Lower lobe of right lung (tissue), 2 donors: ENCODE measurements around the gene UBE2O. TPM values are rescaled to one million over a fixed set of nuclear protein-coding genes. Genes with fewer than 3 reads are reported as not detected.

ENCODE experiments used
- ATAC-seq, 2 donors: fragments of 200-7000 bp; cut with Tn5 transposase; one replicate each; pipeline ENCODE4 v1.9.1; 2020 to 2022; ENCODE audit warnings: mild to moderate bottlenecking in 2 of 2, moderate library complexity in 2 of 2
- DNase-seq: peaks from one replicate; pipeline ENCODE4 v3.0.0-alpha.2; 2020
- H3K27ac ChIP-seq: fragments of 200-600 bp; one replicate; pipeline ENCODE4 v1.8.0; 2022
- H3K27me3 ChIP-seq: fragments of 200-600 bp; one replicate; pipeline ENCODE4 v1.8.0; 2022; ENCODE audit warnings: low read depth
- H3K36me3 ChIP-seq: fragments of 200-600 bp; one replicate; pipeline ENCODE4 v1.8.0; 2022; ENCODE audit warnings: mild to moderate bottlenecking
- H3K4me1 ChIP-seq: fragments of 200-600 bp; one replicate; pipeline ENCODE4 v1.8.0; 2022
- H3K4me3 ChIP-seq: fragments of 200-600 bp; one replicate; pipeline ENCODE4 v1.8.0; 2022; ENCODE audit warnings: mild to moderate bottlenecking
- H3K9me3 ChIP-seq: fragments of 200-600 bp; one replicate; pipeline ENCODE4 v1.8.0; 2022
- CTCF ChIP-seq: fragments of 200-600 bp; IDR thresholded peaks from one replicate; pipeline ENCODE4 v1.8.0; 2022; ENCODE audit warnings: antibody characterized with exemption, mild to moderate bottlenecking
- intact Hi-C: fragments of 100-400 bp; cut with DNase I; formaldehyde crosslinking; loops from one replicate; pipeline ENCODE4 v1.11.0; 2022
- total RNA-seq: library from RNA; stranded (reverse); fragmentation: NEBNext Ultra II Directional; extraction: Animal tissue kit (Norgen Biotek cat#: 25700); gene quantifications from one replicate; pipeline ENCODE4 v1.2.1, GENCODE V29; 2021
- donor health status: DM: no; HTN: yes; CAD: no; lungs with severe emphysema.

Gene UBE2O
- total RNA-seq, 1 donor from 2014 or later, result 18.2 TPM

GRCh38 chr17:76433693-76434092, 19.3 kb downstream of the UBE2O start:
- Histone ChIP-seq H3K4me1 (peaks cover 7% of the 10 kb centered on the region), H3K36me3 (no peaks in the 10 kb centered on the region), H3K27ac (no peak overlapping the region), H3K9me3 (no peaks in the 10 kb centered on the region), H3K4me3 (no peak overlapping the region), H3K27me3 (no peaks in the 10 kb centered on the region)
- intact Hi-C loops, result no loop called here
- TF ChIP-seq CTCF, result no peak
- DNase-seq (no peak), ATAC-seq (no peak)

DNA sequence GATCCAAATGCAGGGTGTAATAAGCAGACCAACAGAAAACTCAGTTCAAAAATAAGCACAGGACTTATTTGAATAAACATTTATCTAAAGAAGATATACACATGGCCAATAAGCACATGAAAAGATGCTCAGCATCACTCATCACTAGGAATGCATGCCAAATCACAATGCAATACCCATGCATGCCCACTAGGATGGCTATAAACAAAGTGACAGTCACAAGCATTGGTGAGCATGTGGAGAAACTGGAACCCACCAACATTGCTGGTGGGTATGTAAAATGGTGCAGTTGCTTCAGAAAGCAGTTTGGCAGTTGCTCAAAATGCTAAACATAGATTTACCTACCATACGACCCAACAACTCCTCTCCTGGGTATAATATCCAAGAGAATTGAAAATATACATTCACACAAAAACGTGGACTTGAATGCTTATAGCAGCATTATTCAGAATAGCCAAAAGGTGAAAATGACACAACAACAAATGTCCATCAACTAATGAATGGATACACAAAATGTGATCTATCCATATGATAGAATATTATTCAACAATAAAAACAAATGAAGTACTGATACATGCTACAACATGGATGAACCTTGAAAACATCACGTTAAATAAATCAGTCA, 20.1 kb downstream of the UBE2O start:
- ATAC-seq (no peak), DNase-seq (no peak)
- peak; percentile 25 for TF ChIP-seq CTCF
- Histone ChIP-seq H3K9me3 (no peaks in the 10 kb centered on the region), H3K4me1 (peaks cover 15% of the 10 kb centered on the region), H3K4me3 (no peak overlapping the region), H3K36me3 (no peaks in the 10 kb centered on the region), H3K27ac (no peak overlapping the region), H3K27me3 (no peaks in the 10 kb centered on the region)
- intact Hi-C loops, result no loop called here

DNA sequence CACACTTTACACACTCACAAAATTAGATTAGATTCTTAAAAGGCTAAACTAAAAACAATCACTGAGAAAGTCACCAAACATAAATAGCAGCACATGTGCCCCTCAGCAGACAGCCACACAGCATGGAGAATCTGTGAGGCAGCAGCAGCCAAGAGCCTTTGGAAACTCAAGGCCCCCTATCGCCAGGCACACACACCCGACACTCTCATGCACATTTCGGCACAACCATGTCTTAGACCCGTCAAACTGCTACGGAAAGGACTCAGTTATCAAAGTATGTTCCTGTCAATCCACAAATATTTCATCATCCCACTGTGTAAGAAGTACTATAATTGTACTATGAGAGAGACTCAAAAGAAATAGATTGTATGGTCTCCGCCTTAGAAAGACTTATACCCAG, 20.9 kb downstream of the UBE2O start:
- no peak for DNase-seq
- no peaks in the 10 kb centered on the region for H3K27me3 ChIP-seq
- ATAC-seq, result peak; percentile 34 to 64
- H3K4me1 ChIP-seq, result peaks cover 23% of the 10 kb centered on the region
- TF ChIP-seq CTCF, result no peak
- no peaks in the 10 kb centered on the region for H3K36me3 ChIP-seq
- H3K4me3 ChIP-seq, result no peak overlapping the region
- no peak overlapping the region for H3K27ac ChIP-seq
- H3K9me3 ChIP-seq, result no peaks in the 10 kb centered on the region
- intact Hi-C loops, result no loop called here

- no peak overlapping the region for H3K4me3 ChIP-seq
- TF ChIP-seq CTCF, result no peak
- peaks cover 26% of the 10 kb centered on the region for H3K4me1 ChIP-seq
- no peaks in the 10 kb centered on the region for H3K36me3 ChIP-seq
- ATAC-seq, result no peak
- H3K27ac ChIP-seq, result no peak overlapping the region
- no peaks in the 10 kb centered on the region for H3K9me3 ChIP-seq
- no peaks in the 10 kb centered on the region for H3K27me3 ChIP-seq
- DNase-seq, result no peak
- intact Hi-C loops, result no loop called here
Measured at GRCh38 chr17:76431509-76431908, 21.4 kb downstream of the UBE2O start.

- H3K4me3 ChIP-seq, result no peak overlapping the region
- intact Hi-C loops, result no loop called here
- TF ChIP-seq CTCF, result no peak
- H3K27ac ChIP-seq, result peak overlapping the region; percentile 44
- no peaks in the 10 kb centered on the region for H3K9me3 ChIP-seq
- DNase-seq (no peak), ATAC-seq (no peak)
- peaks cover 26% of the 10 kb centered on the region for H3K4me1 ChIP-seq
- H3K36me3 ChIP-seq, result no peaks in the 10 kb centered on the region
- no peaks in the 10 kb centered on the region for H3K27me3 ChIP-seq
Measured at GRCh38 chr17:76428511-76428910, 24.4 kb downstream of the UBE2O start.
